Ishikawa (cell line): Measurements from ENCODE around the gene CDCA5.

Source experiments
- CEBPB ChIP-seq: IDR thresholded peaks from 2 replicates; pipeline ENCODE4 v1.6.1; 2012
- CREB1 ChIP-seq: IDR thresholded peaks from 2 replicates; pipeline ENCODE4 v1.6.1; 2012; ENCODE audit warnings: low read depth
- EGR1 ChIP-seq: IDR thresholded peaks from 2 replicates; pipeline ENCODE4 v1.6.1; 2012
- EP300 ChIP-seq: IDR thresholded peaks from 2 replicates; pipeline ENCODE4 v1.6.1; 2012; ENCODE audit warnings: borderline replicate concordance
- FOXM1 ChIP-seq: IDR thresholded peaks from 2 replicates; pipeline ENCODE4 v1.6.1; 2012; ENCODE audit warnings: low read depth, borderline replicate concordance
- NFIC ChIP-seq: IDR thresholded peaks from 2 replicates; pipeline ENCODE4 v1.6.1; 2012
- RAD21 ChIP-seq: IDR thresholded peaks from 2 replicates; pipeline ENCODE4 v1.6.1; 2012; ENCODE audit warnings: low read depth
- TAF1 ChIP-seq: IDR thresholded peaks from 2 replicates; pipeline ENCODE4 v1.6.1; 2012; ENCODE audit warnings: low read depth, mild to moderate bottlenecking
- TEAD4 ChIP-seq: IDR thresholded peaks from 2 replicates; pipeline ENCODE4 v1.6.1; 2012
- YY1 ChIP-seq: IDR thresholded peaks from 2 replicates; pipeline ENCODE4 v1.6.1; 2012; ENCODE audit warnings: low read depth
- ZBTB7A ChIP-seq: IDR thresholded peaks from 2 replicates; pipeline ENCODE4 v1.6.1; 2012; ENCODE audit warnings: low read depth
- TF ChIP-seq, protein P1 (sequence below): IDR thresholded peaks from 2 replicates; pipeline ENCODE4 v1.6.1; 2012
- TF ChIP-seq, protein P2 (sequence below): IDR thresholded peaks from 2 replicates; pipeline ENCODE4 v1.6.1; 2012; ENCODE audit warnings: low read depth, mild to moderate bottlenecking

DNA sequence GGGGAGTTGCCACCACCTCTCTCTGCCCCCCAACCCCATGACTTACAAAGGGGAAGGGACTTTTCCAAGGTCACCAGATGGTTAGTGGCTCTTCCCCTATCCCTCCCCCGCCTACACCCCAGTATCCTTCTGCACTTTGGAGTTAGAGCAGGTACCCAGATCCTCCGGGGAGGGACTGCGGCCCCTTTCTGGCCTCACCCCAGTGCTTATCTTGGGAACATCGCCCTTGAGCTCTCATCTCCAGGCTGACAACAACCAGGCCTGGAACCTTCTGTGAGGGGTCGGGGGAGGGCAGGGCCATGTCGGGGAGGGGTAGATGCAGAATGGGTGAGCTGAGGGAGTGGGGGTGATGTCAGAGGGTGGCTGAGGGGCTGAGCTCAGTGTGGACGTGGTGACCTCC is 18.0 kb downstream of the CDCA5 start:
- TF ChIP-seq RAD21 (no peak), YY1 (no peak), NFIC (no peak), FOXM1 (no peak), EP300 (no peak), TAF1 (no peak), EGR1 (no peak), CREB1 (no peak), TEAD4 (no peak), ZBTB7A (no peak), CEBPB (no peak)
- TF ChIP-seq, protein P1, sequence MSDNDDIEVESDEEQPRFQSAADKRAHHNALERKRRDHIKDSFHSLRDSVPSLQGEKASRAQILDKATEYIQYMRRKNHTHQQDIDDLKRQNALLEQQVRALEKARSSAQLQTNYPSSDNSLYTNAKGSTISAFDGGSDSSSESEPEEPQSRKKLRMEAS, result no peak
- TF ChIP-seq, protein P2, sequence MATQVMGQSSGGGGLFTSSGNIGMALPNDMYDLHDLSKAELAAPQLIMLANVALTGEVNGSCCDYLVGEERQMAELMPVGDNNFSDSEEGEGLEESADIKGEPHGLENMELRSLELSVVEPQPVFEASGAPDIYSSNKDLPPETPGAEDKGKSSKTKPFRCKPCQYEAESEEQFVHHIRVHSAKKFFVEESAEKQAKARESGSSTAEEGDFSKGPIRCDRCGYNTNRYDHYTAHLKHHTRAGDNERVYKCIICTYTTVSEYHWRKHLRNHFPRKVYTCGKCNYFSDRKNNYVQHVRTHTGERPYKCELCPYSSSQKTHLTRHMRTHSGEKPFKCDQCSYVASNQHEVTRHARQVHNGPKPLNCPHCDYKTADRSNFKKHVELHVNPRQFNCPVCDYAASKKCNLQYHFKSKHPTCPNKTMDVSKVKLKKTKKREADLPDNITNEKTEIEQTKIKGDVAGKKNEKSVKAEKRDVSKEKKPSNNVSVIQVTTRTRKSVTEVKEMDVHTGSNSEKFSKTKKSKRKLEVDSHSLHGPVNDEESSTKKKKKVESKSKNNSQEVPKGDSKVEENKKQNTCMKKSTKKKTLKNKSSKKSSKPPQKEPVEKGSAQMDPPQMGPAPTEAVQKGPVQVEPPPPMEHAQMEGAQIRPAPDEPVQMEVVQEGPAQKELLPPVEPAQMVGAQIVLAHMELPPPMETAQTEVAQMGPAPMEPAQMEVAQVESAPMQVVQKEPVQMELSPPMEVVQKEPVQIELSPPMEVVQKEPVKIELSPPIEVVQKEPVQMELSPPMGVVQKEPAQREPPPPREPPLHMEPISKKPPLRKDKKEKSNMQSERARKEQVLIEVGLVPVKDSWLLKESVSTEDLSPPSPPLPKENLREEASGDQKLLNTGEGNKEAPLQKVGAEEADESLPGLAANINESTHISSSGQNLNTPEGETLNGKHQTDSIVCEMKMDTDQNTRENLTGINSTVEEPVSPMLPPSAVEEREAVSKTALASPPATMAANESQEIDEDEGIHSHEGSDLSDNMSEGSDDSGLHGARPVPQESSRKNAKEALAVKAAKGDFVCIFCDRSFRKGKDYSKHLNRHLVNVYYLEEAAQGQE, result no peak
